PC-9 (cell line): ENCODE results near the gene WSCD1. TPM values are rescaled to one million over a fixed set of nuclear protein-coding genes. Genes with fewer than 3 reads are reported as not detected.

Source experiments
- BruUV-seq: library from RNA; stranded (reverse); fragments of 400-500 nt; replicated peaks from 2 replicates; lab custom pipeline; 2021; lab: Mats Ljungman, UMichigan
- CTCF ChIA-PET: fragments of 300-600 bp; sonication (Branson Sonifier 250); formaldehyde crosslinking; loops from one replicate; lab custom pipeline; 2022; ENCODE audit warnings: antibody characterized with exemption; lab: Charles Lee
- POLR2A ChIA-PET: fragments of 300-600 bp; sonication (Branson Sonifier 250); formaldehyde crosslinking; loops from one replicate; lab custom pipeline; 2022; ENCODE audit warnings: antibody characterized with exemption; ENCODE audit not compliant: unreplicated experiment; lab: Charles Lee
- DNase-seq, 2 experiments: peaks; one replicate each; pipeline versions ENCODE4 v3.0.0 to v3.0.0-alpha.2; 2015 to 2022; ENCODE audit warnings: mixed read lengths in 1 of 2
- H2AFZ ChIP-seq: fragments of 200-600 bp; sonication (generic); 2 replicates; pipeline ENCODE4 v1.8.1; 2017; ENCODE audit warnings: antibody characterized with exemption
- H3F3A ChIP-seq: fragments of 200-600 bp; sonication (generic); 2 replicates; pipeline ENCODE4 v1.8.1; 2017; ENCODE audit warnings: antibody characterized with exemption, mild to moderate bottlenecking, low read depth; ENCODE audit not compliant: insufficient read depth
- H3K27ac ChIP-seq: fragments of 200-600 bp; sonication (generic); 2 replicates; pipeline ENCODE4 v1.6.1; 2016; ENCODE audit warnings: mixed run types
- H3K27me3 ChIP-seq: fragments of 200-600 bp; sonication (generic); 2 replicates; pipeline ENCODE4 v1.6.1; 2016; ENCODE audit warnings: low read depth, mixed run types; ENCODE audit not compliant: insufficient read depth
- H3K36me3 ChIP-seq: fragments of 200-600 bp; sonication (generic); 2 replicates; pipeline ENCODE4 v1.6.1; 2016; ENCODE audit warnings: low read depth, mixed run types
- H3K4me1 ChIP-seq: fragments of 200-600 bp; sonication (generic); replicated peaks from 2 replicates; pipeline ENCODE4 v1.6.1; 2016; ENCODE audit warnings: mixed run types; ENCODE audit not compliant: insufficient read depth
- H3K4me2 ChIP-seq: fragments of 200-600 bp; sonication (generic); 2 replicates; pipeline ENCODE4 v1.6.1; 2017; ENCODE audit warnings: mixed run types
- H3K4me3 ChIP-seq: fragments of 200-600 bp; sonication (generic); 2 replicates; pipeline ENCODE4 v1.6.1; 2016; ENCODE audit warnings: mixed run types
- H3K79me2 ChIP-seq: fragments of 200-600 bp; sonication (generic); 2 replicates; pipeline ENCODE4 v1.6.1; 2017; ENCODE audit warnings: low read depth, mixed run types
- H3K9me2 ChIP-seq: fragments of 200-600 bp; sonication (generic); 2 replicates; pipeline ENCODE4 v1.8.1; 2017; ENCODE audit warnings: mild to moderate bottlenecking; ENCODE audit not compliant: insufficient read depth
- H3K9me3 ChIP-seq: fragments of 200-600 bp; sonication (generic); 2 replicates; pipeline ENCODE4 v1.8.1; 2016; ENCODE audit warnings: low read depth; ENCODE audit not compliant: insufficient read depth
- H4K20me1 ChIP-seq: fragments of 200-600 bp; sonication (generic); 2 replicates; pipeline ENCODE4 v1.8.1; 2017; ENCODE audit not compliant: insufficient read depth
- CTCF ChIP-seq: fragments of 200-600 bp; sonication (generic); conservative IDR thresholded peaks from 2 replicates; pipeline ENCODE4 v1.6.1; 2017; ENCODE audit warnings: mixed run types, antibody characterized with exemption, mild to moderate bottlenecking, moderate library complexity
- EZH2 ChIP-seq: fragments of 200-600 bp; sonication (generic); IDR thresholded peaks from 2 replicates; pipeline ENCODE4 v1.8.0; 2017; ENCODE audit warnings: antibody characterized with exemption, low read depth
- intact Hi-C: fragments of 100-400 bp; cut with micrococcal nuclease; formaldehyde crosslinking; loops from one replicate; pipeline ENCODE4 v1.10.0; 2022; ENCODE audit not compliant: unreplicated experiment
- total RNA-seq: library from RNA; stranded (reverse); gene quantifications from 2 replicates; pipeline ENCODE4 v1.2.3, GENCODE V29; 2021

WSCD1 gene
- total RNA-seq, 1 experiment from 2014 or later, result not detected

DNA sequence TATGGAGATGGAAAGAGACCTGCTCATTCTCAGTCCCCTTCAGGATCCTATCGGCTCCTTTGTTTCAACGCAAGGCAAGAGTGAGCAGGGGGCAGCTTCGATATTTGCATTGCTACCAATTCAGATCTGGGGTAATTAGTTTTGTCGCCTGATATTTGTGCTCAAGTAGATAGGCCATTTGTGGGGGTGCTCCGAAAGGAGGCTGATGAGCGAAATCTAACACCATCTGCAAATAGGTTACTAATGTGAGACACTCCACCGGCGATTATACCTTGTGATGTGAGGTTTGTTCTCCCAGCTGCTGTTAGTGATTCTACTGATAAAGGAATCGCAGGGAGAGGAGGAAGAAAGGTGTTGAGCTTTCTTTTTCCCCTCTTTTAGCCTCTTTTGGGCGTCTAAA lies 31.5 kb downstream of the WSCD1 start:
- TF ChIP-seq EZH2 (no peak), CTCF (no peak)
- no peaks in the 10 kb centered on the region for H3F3A ChIP-seq
- no peaks in the 10 kb centered on the region for H3K9me2 ChIP-seq
- no peaks in the 10 kb centered on the region for H3K4me1 ChIP-seq
- CTCF ChIA-PET, result no interaction called here
- no peak overlapping the region for H3K4me2 ChIP-seq
- intact Hi-C loops, result no loop called here
- H3K27ac ChIP-seq, result no peak overlapping the region
- H3K79me2 ChIP-seq, result no peaks in the 10 kb centered on the region
- H3K4me3 ChIP-seq, result no peak overlapping the region
- no peaks in the 10 kb centered on the region for H3K36me3 ChIP-seq
- no peaks in the 10 kb centered on the region for H3K9me3 ChIP-seq
- H4K20me1 ChIP-seq, result no peaks in the 10 kb centered on the region
- no peak for DNase-seq
- H2AFZ ChIP-seq, result no peak overlapping the region
- BruUV-seq, result no TSS peak
- peaks cover 76% of the 10 kb centered on the region for H3K27me3 ChIP-seq
- POLR2A ChIA-PET, result interaction anchor here (0.7 kb wide), 1 partner anchor 13 kb away, joined by 11 read pairs; no protein-coding TSS in a partner anchor

DNA sequence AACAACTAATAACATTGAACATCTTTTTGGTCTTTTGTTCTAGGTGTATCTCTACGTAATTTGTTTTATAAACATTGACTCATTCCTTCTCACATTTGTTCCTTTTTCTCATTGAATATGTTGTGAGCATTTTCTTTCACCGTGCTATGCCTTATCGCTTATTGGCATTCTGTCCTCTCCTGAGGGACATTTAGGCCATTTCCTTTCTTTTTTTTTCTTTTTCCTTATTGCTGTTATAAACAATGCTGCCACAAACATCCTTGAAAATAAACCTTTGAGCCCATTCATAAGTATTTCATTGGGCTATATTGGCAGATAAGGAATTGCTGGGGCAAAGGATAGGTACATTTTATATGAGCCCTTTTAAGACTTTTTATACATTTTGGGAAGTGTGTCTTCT lies 32.4 kb downstream of the WSCD1 start:
- intact Hi-C loops, result no loop called here
- CTCF ChIA-PET, result no interaction called here
- H3K4me1 ChIP-seq, result no peaks in the 10 kb centered on the region
- no peaks in the 10 kb centered on the region for H3K9me2 ChIP-seq
- no peaks in the 10 kb centered on the region for H3K36me3 ChIP-seq
- H3K4me3 ChIP-seq, result no peak overlapping the region
- POLR2A ChIA-PET, result no interaction called here
- H3K27me3 ChIP-seq, result peaks cover 76% of the 10 kb centered on the region
- no peak overlapping the region for H3K4me2 ChIP-seq
- no peaks in the 10 kb centered on the region for H4K20me1 ChIP-seq
- TF ChIP-seq CTCF (no peak), EZH2 (no peak)
- no peak for DNase-seq
- no peaks in the 10 kb centered on the region for H3K9me3 ChIP-seq
- no peak overlapping the region for H2AFZ ChIP-seq
- BruUV-seq, result no TSS peak
- no peaks in the 10 kb centered on the region for H3K79me2 ChIP-seq
- no peaks in the 10 kb centered on the region for H3F3A ChIP-seq
- no peak overlapping the region for H3K27ac ChIP-seq

GRCh38 chr17:6104956-6105648 lies 34.9 kb downstream of the WSCD1 start:
- ChIA-PET CTCF (no interaction called here), POLR2A (no interaction called here)
- Histone ChIP-seq H3K4me2 (no peak overlapping the region), H4K20me1 (no peaks in the 10 kb centered on the region), H3K9me2 (no peaks in the 10 kb centered on the region), H3K4me1 (no peaks in the 10 kb centered on the region), H3K4me3 (no peak overlapping the region), H3K36me3 (no peaks in the 10 kb centered on the region), H3K27me3 (peaks cover 77% of the 10 kb centered on the region), H3K27ac (no peak overlapping the region), H3K9me3 (no peaks in the 10 kb centered on the region), H3K79me2 (no peaks in the 10 kb centered on the region), H3F3A (no peaks in the 10 kb centered on the region), H2AFZ (no peak overlapping the region)
- no TSS peak for BruUV-seq
- no peak for TF ChIP-seq CTCF
- no peak for TF ChIP-seq EZH2
- no peak for DNase-seq
- intact Hi-C loops, result no loop called here
